Neutrophil (primary cell): ENCODE data around the gene DOHH.

Source experiments
- H3K27ac ChIP-seq: fragments of 200-600 bp; sonication (generic); 2 replicates; pipeline ENCODE4 v1.5.1; 2016; ENCODE audit warnings: mild to moderate bottlenecking, moderate library complexity
- H3K27me3 ChIP-seq: fragments of 200-600 bp; sonication (generic); 2 replicates; pipeline ENCODE4 v1.6.0; 2016; ENCODE audit warnings: mild to moderate bottlenecking
- H3K36me3 ChIP-seq: fragments of 200-600 bp; sonication (generic); 2 replicates; pipeline ENCODE4 v1.5.1; 2017
- H3K4me1 ChIP-seq, 2 experiments: fragments of 200-600 bp in 1 of 2; sonication (generic) in 1 of 2; 1 replicate in 1 of 2; 2 replicates in 1 of 2; pipeline versions ENCODE4 v1.5.1 to v1.6.1; 2013 to 2016; ENCODE audit warnings: low read depth in 1 of 2, low read length in 1 of 2, mild to moderate bottlenecking in 1 of 2, moderate library complexity in 1 of 2; ENCODE audit not compliant: control insufficient read depth in 1 of 2, insufficient read depth in 1 of 2
- H3K4me3 ChIP-seq, 2 experiments: fragments of 200-600 bp in 1 of 2; sonication (generic) in 1 of 2; 1 replicate in 1 of 2; 2 replicates in 1 of 2; pipeline ENCODE4 v1.5.1; 2013 to 2016; ENCODE audit warnings: low read depth in 1 of 2, low read length in 1 of 2, mild to moderate bottlenecking in 1 of 2, moderate library complexity in 1 of 2
- H3K9me3 ChIP-seq: fragments of 200-600 bp; sonication (generic); 2 replicates; pipeline ENCODE4 v1.5.1; 2016
- CTCF ChIP-seq: fragments of 200-600 bp; sonication (generic); IDR thresholded peaks from 2 replicates; pipeline ENCODE4 v1.5.1; 2016; ENCODE audit warnings: antibody characterized with exemption

Gene DOHH

DNA sequence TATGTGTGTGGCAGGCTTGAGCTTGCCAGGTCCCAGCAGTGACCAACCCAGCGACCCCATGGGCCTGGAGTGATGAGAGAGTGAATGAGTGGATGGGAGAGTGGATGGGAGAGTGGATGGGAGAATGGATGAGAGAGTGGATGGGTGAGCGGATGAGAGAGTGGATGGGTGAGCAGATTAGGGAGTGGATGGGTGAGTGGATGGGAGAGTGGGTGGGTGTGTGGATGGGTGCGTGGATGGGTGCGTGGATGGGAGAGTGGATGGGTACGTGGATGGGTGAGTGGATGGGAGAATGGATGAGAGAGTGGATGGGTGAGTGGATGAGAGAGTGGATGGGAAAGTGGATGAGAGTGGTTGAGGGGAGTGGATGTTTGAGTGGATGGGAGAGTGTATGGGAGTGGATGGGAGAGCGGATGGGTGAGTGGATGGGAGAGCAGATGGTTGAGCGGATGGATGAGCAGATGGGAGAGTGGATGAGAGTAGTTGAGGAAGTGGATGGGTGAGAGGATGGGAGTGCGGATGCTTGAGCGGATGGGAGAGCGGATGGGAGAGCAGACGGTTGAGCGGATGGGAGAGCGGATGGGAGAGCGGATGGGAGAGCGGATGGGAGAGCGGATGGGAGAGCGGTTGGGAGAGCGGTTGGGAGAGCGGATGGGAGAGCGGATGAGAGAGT lies 28.2 kb upstream of the DOHH start:
- H3K27me3 ChIP-seq, result no peaks in the 10 kb centered on the region
- H3K27ac ChIP-seq, result no peak overlapping the region
- no peak for TF ChIP-seq CTCF
- peaks cover 86% of the 10 kb centered on the region for H3K36me3 ChIP-seq
- H3K4me1 ChIP-seq, result no peaks in the 10 kb centered on the region
- H3K9me3 ChIP-seq, result no peaks in the 10 kb centered on the region
- H3K4me3 ChIP-seq, result no peak overlapping the region

GRCh38 chr19:3528080-3528479 lies 27.6 kb upstream of the DOHH start:
- Histone ChIP-seq H3K27me3 (no peaks in the 10 kb centered on the region), H3K4me3 (no peak overlapping the region), H3K36me3 (peaks cover 86% of the 10 kb centered on the region), H3K9me3 (no peaks in the 10 kb centered on the region), H3K27ac (no peak overlapping the region), H3K4me1 (no peaks in the 10 kb centered on the region)
- TF ChIP-seq CTCF, result no peak

GRCh38 chr19:3527238-3527910 lies 26.9 kb upstream of the DOHH start:
- Histone ChIP-seq H3K4me3 (no peak overlapping the region), H3K27ac (no peak overlapping the region), H3K36me3 (peaks cover 86% of the 10 kb centered on the region), H3K4me1 (no peaks in the 10 kb centered on the region), H3K27me3 (no peaks in the 10 kb centered on the region), H3K9me3 (no peaks in the 10 kb centered on the region)
- no peak for TF ChIP-seq CTCF

- H3K9me3 ChIP-seq, result no peaks in the 10 kb centered on the region
- no peaks in the 10 kb centered on the region for H3K4me1 ChIP-seq
- no peaks in the 10 kb centered on the region for H3K27me3 ChIP-seq
- H3K27ac ChIP-seq, result no peak overlapping the region
- H3K4me3 ChIP-seq, result no peak overlapping the region
- H3K36me3 ChIP-seq, result peaks cover 86% of the 10 kb centered on the region
- TF ChIP-seq CTCF, result no peak
These were observed 26.2 kb upstream of the DOHH start for GRCh38 chr19:3526507-3527237.

- no peak for TF ChIP-seq CTCF
- H3K36me3 ChIP-seq, result peaks cover 80% of the 10 kb centered on the region
These were observed 24.5 kb upstream of the DOHH start for GRCh38 chr19:3524904-3525451.

More at GRCh38 chr19:3524904-3525451, 24.5 kb upstream of the DOHH start:
- Histone ChIP-seq H3K27ac (no peak overlapping the region), H3K9me3 (no peaks in the 10 kb centered on the region), H3K4me3 (no peak overlapping the region), H3K27me3 (no peaks in the 10 kb centered on the region), H3K4me1 (no peaks in the 10 kb centered on the region)
